Astrocyte of the spinal cord (primary cell): Measurements from ENCODE around the gene ATP4A.

Experiments
- DNase-seq: peaks from one replicate; pipeline ENCODE4 v3.0.0; 2011; ENCODE audit warnings: low read depth, low spot score
- H3K4me3 ChIP-seq: 2 replicates; pipeline ENCODE4 v1.5.1; 2011; ENCODE audit warnings: low read depth, mild to moderate bottlenecking, low read length, moderate library complexity
- CTCF ChIP-seq: IDR thresholded peaks from 2 replicates; pipeline ENCODE4 v1.5.1; 2012; ENCODE audit warnings: low read depth, mild to moderate bottlenecking, low read length, inconsistent platforms
- in situ Hi-C: cut with HindIII; loops from 2 replicates; pipeline ENCODE4 v1.10.0; 2017; ENCODE audit warnings: low sequenced_read_pairs

ATP4A gene

GRCh38 chr19:35544110-35544802, 19.2 kb downstream of the ATP4A start:
- in situ Hi-C loops: no loop called here
- no peak for TF ChIP-seq CTCF
- H3K4me3 ChIP-seq: peak overlapping the region; percentile 92
- DNase-seq: no peak

DNA sequence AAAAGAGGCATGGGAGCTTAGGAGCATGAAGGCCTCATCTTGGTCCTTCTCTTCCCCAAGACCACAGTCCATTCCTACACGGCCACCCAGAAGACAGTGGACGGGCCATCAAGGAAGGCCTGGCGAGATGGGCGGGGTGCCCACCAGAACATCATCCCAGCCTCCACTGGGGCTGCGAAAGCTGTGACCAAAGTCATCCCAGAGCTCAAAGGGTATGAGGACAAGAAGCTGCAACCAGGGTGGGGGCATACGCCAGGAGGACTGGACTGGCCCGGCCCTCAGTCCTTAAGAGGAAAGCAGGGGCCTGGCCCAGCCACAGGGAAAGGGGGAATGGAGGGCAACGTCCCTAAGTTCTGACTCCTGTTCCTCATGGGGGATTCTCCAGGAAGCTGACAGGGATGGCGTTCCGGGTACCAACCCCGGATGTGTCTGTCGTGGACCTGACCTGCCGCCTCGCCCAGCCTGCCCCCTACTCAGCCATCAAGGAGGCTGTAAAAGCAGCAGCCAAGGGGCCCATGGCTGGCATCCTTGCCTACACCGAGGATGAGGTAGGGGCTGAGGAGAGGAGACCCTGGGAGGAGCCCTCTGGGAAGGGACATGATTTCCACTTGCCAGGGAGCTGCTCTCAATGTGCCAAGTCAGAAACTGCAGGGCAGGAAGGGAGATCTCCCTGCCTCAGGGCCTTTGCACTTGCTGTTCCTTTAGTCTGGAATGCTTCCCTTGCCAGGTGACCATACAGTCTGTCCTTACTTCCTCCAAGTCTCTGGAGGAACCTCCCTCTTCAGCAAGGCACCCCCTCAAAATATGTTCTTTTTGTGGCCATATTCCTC, 20.0 kb downstream of the ATP4A start:
- DNase-seq: no peak
- TF ChIP-seq CTCF: no peak
- in situ Hi-C loops: no loop called here
- no peak overlapping the region for H3K4me3 ChIP-seq

DNA sequence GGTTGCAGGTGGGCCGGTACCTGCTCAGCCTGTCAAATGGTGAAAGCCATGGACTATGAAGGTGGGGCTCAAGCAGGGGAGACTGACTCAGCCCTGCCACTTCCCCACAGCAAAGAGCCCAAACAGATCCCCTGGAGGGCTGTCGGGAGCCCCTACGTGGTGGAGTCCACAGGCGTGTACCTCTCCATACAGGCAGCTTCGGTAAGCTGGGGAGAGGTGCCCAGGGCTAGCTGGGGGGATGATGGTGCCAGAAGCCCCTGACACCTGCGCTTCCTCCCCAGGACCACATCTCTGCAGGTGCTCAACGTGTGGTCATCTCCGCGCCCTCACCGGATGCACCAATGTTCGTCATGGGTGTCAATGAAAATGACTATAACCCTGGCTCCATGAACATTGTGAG, 21.2 kb downstream of the ATP4A start:
- in situ Hi-C loops: no loop called here
- no peak overlapping the region for H3K4me3 ChIP-seq
- no peak for DNase-seq
- no peak for TF ChIP-seq CTCF

DNA sequence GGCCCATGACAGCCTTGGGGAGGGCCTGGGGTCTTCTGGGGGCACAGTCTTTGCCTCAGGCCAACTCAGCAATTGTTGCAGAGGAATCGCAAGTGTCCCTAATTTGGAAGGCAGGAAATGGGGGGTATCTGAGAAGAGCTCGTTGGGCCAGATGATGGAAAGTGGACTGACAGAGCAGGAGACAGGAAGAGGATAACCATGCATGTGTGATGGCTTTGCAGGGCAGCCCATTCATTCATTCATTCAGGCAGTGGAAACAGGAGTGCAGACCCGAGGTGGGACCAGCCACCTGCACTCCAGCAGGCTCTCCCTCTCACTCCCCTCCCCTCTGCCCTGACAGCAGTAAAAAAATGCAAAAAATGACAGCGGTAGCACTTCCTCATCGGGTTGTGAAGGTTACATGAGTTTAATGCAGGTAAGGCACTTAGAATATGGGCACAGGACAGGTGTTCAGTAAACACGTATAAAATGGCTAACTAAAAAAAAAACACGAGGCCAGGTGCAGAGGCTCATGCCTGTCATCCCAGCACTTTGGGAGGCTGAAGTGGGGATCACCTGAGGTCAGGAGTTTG, 23.0 kb downstream of the ATP4A start:
- TF ChIP-seq CTCF: no peak
- no peak overlapping the region for H3K4me3 ChIP-seq
- in situ Hi-C loops: no loop called here
- no peak for DNase-seq

DNA sequence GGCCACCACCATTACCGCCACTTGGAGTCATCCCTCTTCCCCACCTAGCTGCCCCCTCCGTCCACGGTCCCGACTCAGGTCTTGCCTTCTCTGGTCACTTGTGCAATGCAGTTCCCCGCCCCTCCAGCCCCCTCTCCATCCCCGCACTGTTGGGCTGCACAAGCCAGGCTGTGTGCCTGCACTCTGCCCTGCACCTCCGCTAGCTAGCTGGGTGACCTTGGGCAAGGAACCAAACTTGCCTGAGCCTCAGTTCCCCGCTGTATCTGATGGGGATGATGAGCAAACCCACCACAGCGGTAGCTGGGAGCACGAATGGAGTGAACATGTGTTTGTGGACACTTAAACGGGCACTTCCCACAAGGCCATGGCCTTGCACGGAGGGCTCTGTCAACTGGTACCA, 23.6 kb downstream of the ATP4A start:
- no peak overlapping the region for H3K4me3 ChIP-seq
- DNase-seq: no peak
- no peak for TF ChIP-seq CTCF
- in situ Hi-C loops: no loop called here

- H3K4me3 ChIP-seq: no peak overlapping the region
- no peak for DNase-seq
- in situ Hi-C loops: no loop called here
- no peak for TF ChIP-seq CTCF
Observed at GRCh38 chr19:35539314-35539713, 24.1 kb downstream of the ATP4A start.
